ENCODE results near the gene LRRTM4.
"Not testable (repeated sequence)": the region's sequence is repeated elsewhere in the genome, so short reads cannot be mapped to it uniquely, and the experiment has no call there.

The LRRTM4 gene

GRCh38 chr2:76748581-76749296 lies 773.4 kb downstream of the LRRTM4 start:
- no peak for DNase-seq (ENCODE audit: low read depth, low spot score)

GRCh38 chr2:76745605-76746004 lies 776.6 kb downstream of the LRRTM4 start:
- DNase-seq (ENCODE audit: low read depth, low spot score) = no peak

GRCh38 chr2:76737607-76738006 lies 784.6 kb downstream of the LRRTM4 start:
- DNase-seq (ENCODE audit: low read depth, low spot score) = no peak

GRCh38 chr2:76733736-76734135 lies 788.4 kb downstream of the LRRTM4 start:
- DNase-seq (ENCODE audit: low read depth, low spot score) = no peak

- no peak for DNase-seq (ENCODE audit: low read depth, low spot score)
These were observed 791.0 kb downstream of the LRRTM4 start for GRCh38 chr2:76731157-76731556.

- no peak for DNase-seq (ENCODE audit: low read depth, low spot score)
These were observed 792.2 kb downstream of the LRRTM4 start for GRCh38 chr2:76730021-76730420.

GRCh38 chr2:76721226-76721625 lies 801.0 kb downstream of the LRRTM4 start:
- no peak for DNase-seq (ENCODE audit: low read depth, low spot score)

- DNase-seq (ENCODE audit: low read depth, low spot score) = no peak
These were observed 808.9 kb downstream of the LRRTM4 start for GRCh38 chr2:76713312-76713711.

- no peak for DNase-seq (ENCODE audit: low read depth, low spot score)
These were observed 810.7 kb downstream of the LRRTM4 start for GRCh38 chr2:76711490-76711889.

- no peak for DNase-seq (ENCODE audit: low read depth, low spot score)
These were observed 821.3 kb downstream of the LRRTM4 start for GRCh38 chr2:76700894-76701293.

- not testable (repeated sequence) for DNase-seq (ENCODE audit: low read depth, low spot score)
These were observed 824.0 kb downstream of the LRRTM4 start for GRCh38 chr2:76697998-76698713.

Measured in brain pericyte (primary cell).